ENCODE results near the gene MAD1L1. TPM values are rescaled to one million over a fixed set of nuclear protein-coding genes. Genes with fewer than 3 reads are reported as not detected.

MAD1L1 gene
- total RNA-seq, 1 experiment from 2014 or later: 38.5 TPM

DNA sequence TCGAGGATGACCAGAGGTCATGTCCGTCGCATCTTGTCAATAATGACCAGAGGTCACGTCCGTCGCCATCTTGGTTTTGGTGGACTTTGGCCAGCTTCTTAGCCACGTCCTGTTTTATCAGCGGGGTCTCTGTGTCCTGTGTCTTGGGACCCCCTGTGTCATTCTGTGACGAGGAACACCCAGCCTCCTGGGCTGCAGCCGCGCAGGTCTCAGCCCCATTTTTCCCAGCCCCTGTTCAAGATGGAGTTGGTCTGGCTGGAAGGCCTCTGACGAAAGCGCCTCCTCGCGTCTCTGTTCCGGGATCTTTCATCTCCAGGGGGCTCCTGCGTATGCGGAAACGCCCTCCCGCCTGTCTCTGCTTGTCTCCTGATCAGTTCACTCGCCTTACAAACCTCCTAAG is 428.4 kb downstream of the MAD1L1 start:
- H4K20me1 ChIP-seq (ENCODE audit: insufficient read depth): no peaks in the 10 kb centered on the region
- H3K4me1 ChIP-seq (ENCODE audit: control insufficient read depth in 1 of 2, insufficient read depth in 2 of 2, low read length in 2 of 2): no peaks in the 10 kb centered on the region
- ChIA-PET RAD21 (ENCODE audit: low non-redundant PET in 1 of 2, low total read pairs in 2 of 2, uncharacterized antibody in 2 of 2, unreplicated experiment in 2 of 2) (no interaction called here), CTCF (no interaction called here), POLR2A (no interaction called here)
- intact Hi-C loops (cut with micrococcal nuclease): no loop called here
- no peak for DNase-seq (ENCODE audit: low read depth, low spot score)
- H2AFZ ChIP-seq (ENCODE audit: low read depth, low read length, poor library complexity, severe bottlenecking): no peak overlapping the region
- ATAC-seq: no peak
- H3K9ac ChIP-seq (ENCODE audit: low read length): no peak overlapping the region
- no peak overlapping the region for H3K4me3 ChIP-seq (replicated peaks in 1 of 2; ENCODE audit: low read depth in 1 of 2, low read length in 2 of 2)
- no peaks in the 10 kb centered on the region for H3K9me2 ChIP-seq (ENCODE audit: insufficient read depth)
- H3K27me3 ChIP-seq (ENCODE audit: insufficient read depth, low read length): no peaks in the 10 kb centered on the region
- TF ChIP-seq, protein P1, sequence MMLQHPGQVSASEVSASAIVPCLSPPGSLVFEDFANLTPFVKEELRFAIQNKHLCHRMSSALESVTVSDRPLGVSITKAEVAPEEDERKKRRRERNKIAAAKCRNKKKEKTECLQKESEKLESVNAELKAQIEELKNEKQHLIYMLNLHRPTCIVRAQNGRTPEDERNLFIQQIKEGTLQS (IDR thresholded peaks at IDR 0.05): no peak
- TF ChIP-seq, protein P2, sequence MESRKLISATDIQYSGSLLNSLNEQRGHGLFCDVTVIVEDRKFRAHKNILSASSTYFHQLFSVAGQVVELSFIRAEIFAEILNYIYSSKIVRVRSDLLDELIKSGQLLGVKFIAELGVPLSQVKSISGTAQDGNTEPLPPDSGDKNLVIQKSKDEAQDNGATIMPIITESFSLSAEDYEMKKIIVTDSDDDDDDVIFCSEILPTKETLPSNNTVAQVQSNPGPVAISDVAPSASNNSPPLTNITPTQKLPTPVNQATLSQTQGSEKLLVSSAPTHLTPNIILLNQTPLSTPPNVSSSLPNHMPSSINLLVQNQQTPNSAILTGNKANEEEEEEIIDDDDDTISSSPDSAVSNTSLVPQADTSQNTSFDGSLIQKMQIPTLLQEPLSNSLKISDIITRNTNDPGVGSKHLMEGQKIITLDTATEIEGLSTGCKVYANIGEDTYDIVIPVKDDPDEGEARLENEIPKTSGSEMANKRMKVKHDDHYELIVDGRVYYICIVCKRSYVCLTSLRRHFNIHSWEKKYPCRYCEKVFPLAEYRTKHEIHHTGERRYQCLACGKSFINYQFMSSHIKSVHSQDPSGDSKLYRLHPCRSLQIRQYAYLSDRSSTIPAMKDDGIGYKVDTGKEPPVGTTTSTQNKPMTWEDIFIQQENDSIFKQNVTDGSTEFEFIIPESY (IDR thresholded peaks at IDR 0.05; ENCODE audit: extremely low read depth, insufficient replicate concordance, low read length): no peak
- TF ChIP-seq SIN3A (IDR thresholded peaks at IDR 0.05; ENCODE audit: low read depth): no peak
- TF ChIP-seq, protein P3, sequence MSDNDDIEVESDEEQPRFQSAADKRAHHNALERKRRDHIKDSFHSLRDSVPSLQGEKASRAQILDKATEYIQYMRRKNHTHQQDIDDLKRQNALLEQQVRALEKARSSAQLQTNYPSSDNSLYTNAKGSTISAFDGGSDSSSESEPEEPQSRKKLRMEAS (IDR thresholded peaks at IDR 0.05): no peak
- no peak for TF ChIP-seq EZH2 (IDR thresholded peaks at IDR 0.05)
- no peak for TF ChIP-seq CBX3 (IDR thresholded peaks at IDR 0.05; ENCODE audit: low read depth)
- no peak for TF ChIP-seq EZH2phosphoT487 (IDR thresholded peaks at IDR 0.05; ENCODE audit: borderline replicate concordance)
- no peak for TF ChIP-seq ELF1 (IDR thresholded peaks at IDR 0.05; ENCODE audit: borderline replicate concordance, low read depth)
- TF ChIP-seq SP1 (IDR thresholded peaks at IDR 0.05; ENCODE audit: low read depth): no peak
- no peak for TF ChIP-seq POLR2A (IDR thresholded peaks at IDR 0.05; ENCODE audit: borderline replicate concordance, extremely low read depth, insufficient read depth, insufficient read length)
- no peak for TF ChIP-seq YY1 (IDR thresholded peaks at IDR 0.05; ENCODE audit: extremely low read depth, insufficient replicate concordance, low read depth, low read length)
- TF ChIP-seq POLR2AphosphoS5 (IDR thresholded peaks at IDR 0.05; ENCODE audit: low read depth, low read length): no peak
- TF ChIP-seq, protein P4, sequence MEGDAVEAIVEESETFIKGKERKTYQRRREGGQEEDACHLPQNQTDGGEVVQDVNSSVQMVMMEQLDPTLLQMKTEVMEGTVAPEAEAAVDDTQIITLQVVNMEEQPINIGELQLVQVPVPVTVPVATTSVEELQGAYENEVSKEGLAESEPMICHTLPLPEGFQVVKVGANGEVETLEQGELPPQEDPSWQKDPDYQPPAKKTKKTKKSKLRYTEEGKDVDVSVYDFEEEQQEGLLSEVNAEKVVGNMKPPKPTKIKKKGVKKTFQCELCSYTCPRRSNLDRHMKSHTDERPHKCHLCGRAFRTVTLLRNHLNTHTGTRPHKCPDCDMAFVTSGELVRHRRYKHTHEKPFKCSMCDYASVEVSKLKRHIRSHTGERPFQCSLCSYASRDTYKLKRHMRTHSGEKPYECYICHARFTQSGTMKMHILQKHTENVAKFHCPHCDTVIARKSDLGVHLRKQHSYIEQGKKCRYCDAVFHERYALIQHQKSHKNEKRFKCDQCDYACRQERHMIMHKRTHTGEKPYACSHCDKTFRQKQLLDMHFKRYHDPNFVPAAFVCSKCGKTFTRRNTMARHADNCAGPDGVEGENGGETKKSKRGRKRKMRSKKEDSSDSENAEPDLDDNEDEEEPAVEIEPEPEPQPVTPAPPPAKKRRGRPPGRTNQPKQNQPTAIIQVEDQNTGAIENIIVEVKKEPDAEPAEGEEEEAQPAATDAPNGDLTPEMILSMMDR (IDR thresholded peaks at IDR 0.05 in 2 of 3, conservative IDR thresholded peaks at IDR 0.05 in 1 of 3; ENCODE audit: borderline replicate concordance in 1 of 3, insufficient read depth in 1 of 3, low read depth in 2 of 3, low read length in 2 of 3): no peak
- no peak for TF ChIP-seq SRF (IDR thresholded peaks at IDR 0.05; ENCODE audit: low read depth)
- no peak for TF ChIP-seq EGR1 (IDR thresholded peaks at IDR 0.05; ENCODE audit: low read depth)
- TF ChIP-seq, protein P5, sequence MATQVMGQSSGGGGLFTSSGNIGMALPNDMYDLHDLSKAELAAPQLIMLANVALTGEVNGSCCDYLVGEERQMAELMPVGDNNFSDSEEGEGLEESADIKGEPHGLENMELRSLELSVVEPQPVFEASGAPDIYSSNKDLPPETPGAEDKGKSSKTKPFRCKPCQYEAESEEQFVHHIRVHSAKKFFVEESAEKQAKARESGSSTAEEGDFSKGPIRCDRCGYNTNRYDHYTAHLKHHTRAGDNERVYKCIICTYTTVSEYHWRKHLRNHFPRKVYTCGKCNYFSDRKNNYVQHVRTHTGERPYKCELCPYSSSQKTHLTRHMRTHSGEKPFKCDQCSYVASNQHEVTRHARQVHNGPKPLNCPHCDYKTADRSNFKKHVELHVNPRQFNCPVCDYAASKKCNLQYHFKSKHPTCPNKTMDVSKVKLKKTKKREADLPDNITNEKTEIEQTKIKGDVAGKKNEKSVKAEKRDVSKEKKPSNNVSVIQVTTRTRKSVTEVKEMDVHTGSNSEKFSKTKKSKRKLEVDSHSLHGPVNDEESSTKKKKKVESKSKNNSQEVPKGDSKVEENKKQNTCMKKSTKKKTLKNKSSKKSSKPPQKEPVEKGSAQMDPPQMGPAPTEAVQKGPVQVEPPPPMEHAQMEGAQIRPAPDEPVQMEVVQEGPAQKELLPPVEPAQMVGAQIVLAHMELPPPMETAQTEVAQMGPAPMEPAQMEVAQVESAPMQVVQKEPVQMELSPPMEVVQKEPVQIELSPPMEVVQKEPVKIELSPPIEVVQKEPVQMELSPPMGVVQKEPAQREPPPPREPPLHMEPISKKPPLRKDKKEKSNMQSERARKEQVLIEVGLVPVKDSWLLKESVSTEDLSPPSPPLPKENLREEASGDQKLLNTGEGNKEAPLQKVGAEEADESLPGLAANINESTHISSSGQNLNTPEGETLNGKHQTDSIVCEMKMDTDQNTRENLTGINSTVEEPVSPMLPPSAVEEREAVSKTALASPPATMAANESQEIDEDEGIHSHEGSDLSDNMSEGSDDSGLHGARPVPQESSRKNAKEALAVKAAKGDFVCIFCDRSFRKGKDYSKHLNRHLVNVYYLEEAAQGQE (IDR thresholded peaks at IDR 0.05; ENCODE audit: low read depth): no peak
- H3K36me3 ChIP-seq (ENCODE audit: control insufficient read depth in 1 of 2, insufficient read depth in 2 of 2, low read length in 2 of 2): no peaks in the 10 kb centered on the region
- no peaks in the 10 kb centered on the region for H3K79me2 ChIP-seq (ENCODE audit: insufficient read depth, low read length)
- no peak overlapping the region for H3K27ac ChIP-seq (ENCODE audit: low read depth, low read length)
- BruUV-seq (replicated peaks): no TSS peak
- no peak overlapping the region for H3K4me2 ChIP-seq (ENCODE audit: low read length)
- H3K9me3 ChIP-seq (ENCODE audit: control insufficient read depth in 1 of 2, insufficient read depth in 1 of 2, low read depth in 1 of 2, low read length in 2 of 2): no peaks in the 10 kb centered on the region
